GM18505 (cell line): ENCODE results near the gene KLK4.

Source experiments
- ATAC-seq: cut with Tn5 transposase; IDR thresholded peaks from one replicate; pipeline ENCODE4 v1.9.1; 2021; ENCODE audit not compliant: unreplicated experiment
- POLR2A ChIP-seq: IDR thresholded peaks from 4 replicates; pipeline ENCODE4 v1.6.1; 2011; ENCODE audit warnings: borderline replicate concordance; ENCODE audit not compliant: insufficient read depth, insufficient read length; ENCODE audit errors: extremely low read depth

Gene KLK4

DNA sequence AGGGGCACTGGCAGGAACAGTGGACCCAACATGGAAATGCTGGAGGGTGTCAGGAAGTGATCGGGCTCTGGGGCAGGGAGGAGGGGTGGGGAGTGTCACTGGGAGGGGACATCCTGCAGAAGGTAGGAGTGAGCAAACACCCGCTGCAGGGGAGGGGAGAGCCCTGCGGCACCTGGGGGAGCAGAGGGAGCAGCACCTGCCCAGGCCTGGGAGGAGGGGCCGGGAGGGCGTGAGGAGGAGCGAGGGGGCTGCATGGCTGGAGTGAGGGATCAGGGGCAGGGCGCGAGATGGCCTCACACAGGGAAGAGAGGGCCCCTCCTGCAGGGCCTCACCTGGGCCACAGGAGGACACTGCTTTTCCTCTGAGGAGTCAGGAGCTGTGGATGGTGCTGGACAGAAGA lies 33.9 kb downstream of the KLK4 start:
- ATAC-seq, result no peak
- no peak for TF ChIP-seq POLR2A

- no peak for TF ChIP-seq POLR2A
These were observed 34.7 kb downstream of the KLK4 start for GRCh38 chr19:50876456-50876855.

GRCh38 chr19:50875795-50876422 lies 35.3 kb downstream of the KLK4 start:
- ATAC-seq, result no peak
- TF ChIP-seq POLR2A, result no peak

More at GRCh38 chr19:50876456-50876855, 34.7 kb downstream of the KLK4 start:
- no peak for ATAC-seq

DNA sequence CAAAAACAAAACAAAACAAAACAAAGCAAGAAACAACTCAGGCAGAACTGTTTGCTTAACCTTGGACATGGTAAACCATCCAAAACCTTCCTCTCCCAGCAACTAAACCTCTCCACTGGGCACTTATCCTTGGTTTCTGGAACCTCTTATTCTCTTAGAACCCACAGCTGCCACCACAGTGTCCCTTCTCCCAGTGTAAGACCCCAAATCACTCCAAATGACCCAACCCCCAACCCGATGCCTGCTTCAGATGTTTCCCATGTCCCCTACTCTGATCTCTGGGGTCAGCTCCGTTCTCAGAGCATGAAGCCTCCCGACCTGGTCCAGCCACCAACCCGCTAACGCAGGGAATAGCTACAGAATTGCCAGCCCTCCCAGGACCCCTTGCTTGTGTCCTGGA lies 37.0 kb downstream of the KLK4 start:
- no peak for ATAC-seq
- no peak for TF ChIP-seq POLR2A

- no peak for ATAC-seq
- TF ChIP-seq POLR2A, result no peak
These were observed 38.1 kb downstream of the KLK4 start, which contains the start of gene KLK2 for GRCh38 chr19:50873056-50873455. TSS of gene KLK2 (plus strand) at chr19:50873439. CDS start at chr19:50873474, 35 bp downstream.

GRCh38 chr19:50870417-50871089 lies 40.6 kb downstream of the KLK4 start:
- no peak for TF ChIP-seq POLR2A
- ATAC-seq, result no peak

- no peak for TF ChIP-seq POLR2A
- ATAC-seq, result no peak
These were observed 41.7 kb downstream of the KLK4 start for GRCh38 chr19:50869479-50869878.

- TF ChIP-seq POLR2A, result no peak
- ATAC-seq, result no peak
These were observed 49.5 kb downstream of the KLK4 start for GRCh38 chr19:50861496-50862286.

DNA sequence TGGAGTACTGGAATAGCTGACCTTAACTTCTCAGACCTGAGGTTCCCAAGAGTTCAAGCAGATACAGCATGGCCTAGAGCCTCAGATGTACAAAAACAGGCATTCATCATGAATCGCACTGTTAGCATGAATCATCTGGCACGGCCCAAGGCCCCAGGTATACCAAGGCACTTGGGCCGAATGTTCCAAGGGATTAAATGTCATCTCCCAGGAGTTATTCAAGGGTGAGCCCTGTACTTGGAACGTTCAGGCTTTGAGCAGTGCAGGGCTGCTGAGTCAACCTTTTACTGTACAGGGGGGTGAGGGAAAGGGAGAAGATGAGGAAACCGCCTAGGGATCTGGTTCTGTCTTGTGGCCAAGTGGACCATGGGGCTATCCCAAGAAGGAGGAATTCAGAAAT lies 50.2 kb downstream of the KLK4 start:
- ATAC-seq, result no peak
- TF ChIP-seq POLR2A, result no peak

DNA sequence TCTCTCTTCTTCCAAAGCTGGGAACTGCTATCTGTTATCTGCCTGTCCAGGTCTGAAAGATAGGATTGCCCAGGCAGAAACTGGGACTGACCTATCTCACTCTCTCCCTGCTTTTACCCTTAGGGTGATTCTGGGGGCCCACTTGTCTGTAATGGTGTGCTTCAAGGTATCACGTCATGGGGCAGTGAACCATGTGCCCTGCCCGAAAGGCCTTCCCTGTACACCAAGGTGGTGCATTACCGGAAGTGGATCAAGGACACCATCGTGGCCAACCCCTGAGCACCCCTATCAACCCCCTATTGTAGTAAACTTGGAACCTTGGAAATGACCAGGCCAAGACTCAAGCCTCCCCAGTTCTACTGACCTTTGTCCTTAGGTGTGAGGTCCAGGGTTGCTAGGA lies 51.3 kb downstream of the KLK4 start:
- no peak for TF ChIP-seq POLR2A
- no peak for ATAC-seq

GRCh38 chr19:50858886-50859285 lies 52.3 kb downstream of the KLK4 start:
- no peak for TF ChIP-seq POLR2A
- no peak for ATAC-seq

GRCh38 chr19:50857366-50857765 lies 53.8 kb downstream of the KLK4 start:
- no peak for TF ChIP-seq POLR2A
- no peak for ATAC-seq
